ENCODE data around the gene MT1G. TPM values are rescaled to one million over a fixed set of nuclear protein-coding genes. Genes with fewer than 3 reads are reported as not detected.

MT1G gene
- total and polyA plus RNA-seq, 2 experiments from 2014 or later: 184 to 1,014 TPM

DNA sequence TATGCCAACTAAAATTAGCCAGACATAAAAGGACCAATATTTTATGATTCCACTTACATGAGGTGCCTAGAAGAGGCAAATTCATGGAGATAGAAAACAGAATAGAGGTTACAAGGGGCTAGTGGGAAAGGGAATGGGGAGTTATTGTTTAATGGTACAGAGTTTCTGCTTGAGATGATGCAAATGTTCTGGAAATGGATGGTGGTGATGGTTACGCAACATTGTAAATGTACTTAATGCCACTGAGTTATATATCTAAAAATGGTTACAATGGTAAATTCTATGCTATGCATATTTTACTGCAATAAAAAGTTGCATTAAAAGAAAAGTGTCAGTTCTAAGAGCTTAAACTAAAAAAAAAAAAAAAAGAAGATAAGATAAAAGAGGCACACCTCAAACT, 32.3 kb upstream of the MT1G start:
- H3K4me1 Mint-ChIP-seq: peaks cover 11% of the 10 kb centered on the region
- Histone ChIP-seq H3K27me3 (ENCODE audit: insufficient read depth) (no peaks in the 10 kb centered on the region), H3K4me1 (ENCODE audit: insufficient read depth) (peaks cover 7% of the 10 kb centered on the region; the same call in 1 of the 2 replicates), H3F3A (replicated peaks; ENCODE audit: low read depth) (0 out of 2 replicates have a peak, but pooled peaks cover 4% of the 10 kb centered on the region), H4K20me1 (replicated peaks; ENCODE audit: insufficient read depth) (no peaks in the 10 kb centered on the region), H3K79me2 (replicated peaks; ENCODE audit: insufficient read depth) (no peaks in the 10 kb centered on the region), H3K36me3 (ENCODE audit: insufficient read depth) (no peaks in the 10 kb centered on the region), H3K4me2 (no peak overlapping the region), H3K4me3 (no peak overlapping the region), H2AFZ (no peak overlapping the region), H3K9me2 (ENCODE audit: insufficient read depth) (no peaks in the 10 kb centered on the region), H3K27ac (ENCODE audit: low read depth) (no peak overlapping the region)
- TF ChIP-seq CREB1 (CRISPR knock-in tag; IDR thresholded peaks at IDR 0.05; ENCODE audit: low read depth) (no peak), STAT1 (IDR thresholded peaks at IDR 0.05; ENCODE audit: unreplicated experiment) (no peak), EZH2 (IDR thresholded peaks at IDR 0.05; ENCODE audit: low read depth, unreplicated experiment) (no peak), NANOG (IDR thresholded peaks at IDR 0.05; ENCODE audit: borderline replicate concordance) (no peak), JUNB (IDR thresholded peaks at IDR 0.05; ENCODE audit: unreplicated experiment) (no peak), POLR2AphosphoS5 (IDR thresholded peaks at IDR 0.05; ENCODE audit: low read depth) (no peak), ZNF114 (CRISPR knock-in tag; IDR thresholded peaks at IDR 0.05) (no peak), ZNF331 (CRISPR knock-in tag; IDR thresholded peaks at IDR 0.05; ENCODE audit: low read depth) (no peak), EZH2phosphoT487 (IDR thresholded peaks at IDR 0.05; ENCODE audit: unreplicated experiment) (no peak)
- TF ChIP-seq, protein P1, sequence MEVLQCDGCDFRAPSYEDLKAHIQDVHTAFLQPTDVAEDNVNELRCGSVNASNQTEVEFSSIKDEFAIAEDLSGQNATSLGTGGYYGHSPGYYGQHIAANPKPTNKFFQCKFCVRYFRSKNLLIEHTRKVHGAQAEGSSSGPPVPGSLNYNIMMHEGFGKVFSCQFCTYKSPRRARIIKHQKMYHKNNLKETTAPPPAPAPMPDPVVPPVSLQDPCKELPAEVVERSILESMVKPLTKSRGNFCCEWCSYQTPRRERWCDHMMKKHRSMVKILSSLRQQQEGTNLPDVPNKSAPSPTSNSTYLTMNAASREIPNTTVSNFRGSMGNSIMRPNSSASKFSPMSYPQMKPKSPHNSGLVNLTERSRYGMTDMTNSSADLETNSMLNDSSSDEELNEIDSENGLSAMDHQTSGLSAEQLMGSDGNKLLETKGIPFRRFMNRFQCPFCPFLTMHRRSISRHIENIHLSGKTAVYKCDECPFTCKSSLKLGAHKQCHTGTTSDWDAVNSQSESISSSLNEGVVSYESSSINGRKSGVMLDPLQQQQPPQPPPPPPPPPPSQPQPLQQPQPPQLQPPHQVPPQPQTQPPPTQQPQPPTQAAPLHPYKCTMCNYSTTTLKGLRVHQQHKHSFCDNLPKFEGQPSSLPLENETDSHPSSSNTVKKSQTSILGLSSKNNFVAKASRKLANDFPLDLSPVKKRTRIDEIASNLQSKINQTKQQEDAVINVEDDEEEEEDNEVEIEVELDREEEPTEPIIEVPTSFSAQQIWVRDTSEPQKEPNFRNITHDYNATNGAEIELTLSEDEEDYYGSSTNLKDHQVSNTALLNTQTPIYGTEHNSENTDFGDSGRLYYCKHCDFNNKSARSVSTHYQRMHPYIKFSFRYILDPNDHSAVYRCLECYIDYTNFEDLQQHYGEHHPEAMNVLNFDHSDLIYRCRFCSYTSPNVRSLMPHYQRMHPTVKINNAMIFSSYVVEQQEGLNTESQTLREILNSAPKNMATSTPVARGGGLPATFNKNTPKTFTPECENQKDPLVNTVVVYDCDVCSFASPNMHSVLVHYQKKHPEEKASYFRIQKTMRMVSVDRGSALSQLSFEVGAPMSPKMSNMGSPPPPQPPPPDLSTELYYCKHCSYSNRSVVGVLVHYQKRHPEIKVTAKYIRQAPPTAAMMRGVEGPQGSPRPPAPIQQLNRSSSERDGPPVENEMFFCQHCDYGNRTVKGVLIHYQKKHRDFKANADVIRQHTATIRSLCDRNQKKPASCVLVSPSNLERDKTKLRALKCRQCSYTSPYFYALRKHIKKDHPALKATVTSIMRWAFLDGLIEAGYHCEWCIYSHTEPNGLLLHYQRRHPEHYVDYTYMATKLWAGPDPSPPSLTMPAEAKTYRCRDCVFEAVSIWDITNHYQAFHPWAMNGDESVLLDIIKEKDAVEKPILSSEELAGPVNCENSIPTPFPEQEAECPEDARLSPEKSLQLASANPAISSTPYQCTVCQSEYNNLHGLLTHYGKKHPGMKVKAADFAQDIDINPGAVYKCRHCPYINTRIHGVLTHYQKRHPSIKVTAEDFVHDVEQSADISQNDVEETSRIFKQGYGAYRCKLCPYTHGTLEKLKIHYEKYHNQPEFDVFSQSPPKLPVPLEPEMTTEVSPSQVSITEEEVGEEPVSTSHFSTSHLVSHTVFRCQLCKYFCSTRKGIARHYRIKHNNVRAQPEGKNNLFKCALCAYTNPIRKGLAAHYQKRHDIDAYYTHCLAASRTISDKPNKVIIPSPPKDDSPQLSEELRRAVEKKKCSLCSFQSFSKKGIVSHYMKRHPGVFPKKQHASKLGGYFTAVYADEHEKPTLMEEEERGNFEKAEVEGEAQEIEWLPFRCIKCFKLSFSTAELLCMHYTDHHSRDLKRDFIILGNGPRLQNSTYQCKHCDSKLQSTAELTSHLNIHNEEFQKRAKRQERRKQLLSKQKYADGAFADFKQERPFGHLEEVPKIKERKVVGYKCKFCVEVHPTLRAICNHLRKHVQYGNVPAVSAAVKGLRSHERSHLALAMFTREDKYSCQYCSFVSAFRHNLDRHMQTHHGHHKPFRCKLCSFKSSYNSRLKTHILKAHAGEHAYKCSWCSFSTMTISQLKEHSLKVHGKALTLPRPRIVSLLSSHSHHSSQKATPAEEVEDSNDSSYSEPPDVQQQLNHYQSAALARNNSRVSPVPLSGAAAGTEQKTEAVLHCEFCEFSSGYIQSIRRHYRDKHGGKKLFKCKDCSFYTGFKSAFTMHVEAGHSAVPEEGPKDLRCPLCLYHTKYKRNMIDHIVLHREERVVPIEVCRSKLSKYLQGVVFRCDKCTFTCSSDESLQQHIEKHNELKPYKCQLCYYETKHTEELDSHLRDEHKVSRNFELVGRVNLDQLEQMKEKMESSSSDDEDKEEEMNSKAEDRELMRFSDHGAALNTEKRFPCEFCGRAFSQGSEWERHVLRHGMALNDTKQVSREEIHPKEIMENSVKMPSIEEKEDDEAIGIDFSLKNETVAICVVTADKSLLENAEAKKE (CRISPR knock-in tag; IDR thresholded peaks at IDR 0.05): no peak
- TF ChIP-seq, protein P2, sequence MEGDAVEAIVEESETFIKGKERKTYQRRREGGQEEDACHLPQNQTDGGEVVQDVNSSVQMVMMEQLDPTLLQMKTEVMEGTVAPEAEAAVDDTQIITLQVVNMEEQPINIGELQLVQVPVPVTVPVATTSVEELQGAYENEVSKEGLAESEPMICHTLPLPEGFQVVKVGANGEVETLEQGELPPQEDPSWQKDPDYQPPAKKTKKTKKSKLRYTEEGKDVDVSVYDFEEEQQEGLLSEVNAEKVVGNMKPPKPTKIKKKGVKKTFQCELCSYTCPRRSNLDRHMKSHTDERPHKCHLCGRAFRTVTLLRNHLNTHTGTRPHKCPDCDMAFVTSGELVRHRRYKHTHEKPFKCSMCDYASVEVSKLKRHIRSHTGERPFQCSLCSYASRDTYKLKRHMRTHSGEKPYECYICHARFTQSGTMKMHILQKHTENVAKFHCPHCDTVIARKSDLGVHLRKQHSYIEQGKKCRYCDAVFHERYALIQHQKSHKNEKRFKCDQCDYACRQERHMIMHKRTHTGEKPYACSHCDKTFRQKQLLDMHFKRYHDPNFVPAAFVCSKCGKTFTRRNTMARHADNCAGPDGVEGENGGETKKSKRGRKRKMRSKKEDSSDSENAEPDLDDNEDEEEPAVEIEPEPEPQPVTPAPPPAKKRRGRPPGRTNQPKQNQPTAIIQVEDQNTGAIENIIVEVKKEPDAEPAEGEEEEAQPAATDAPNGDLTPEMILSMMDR (conservative IDR thresholded peaks at IDR 0.05; ENCODE audit: low read depth in 2 of 2): no peak
- TF ChIP-seq, protein P3, sequence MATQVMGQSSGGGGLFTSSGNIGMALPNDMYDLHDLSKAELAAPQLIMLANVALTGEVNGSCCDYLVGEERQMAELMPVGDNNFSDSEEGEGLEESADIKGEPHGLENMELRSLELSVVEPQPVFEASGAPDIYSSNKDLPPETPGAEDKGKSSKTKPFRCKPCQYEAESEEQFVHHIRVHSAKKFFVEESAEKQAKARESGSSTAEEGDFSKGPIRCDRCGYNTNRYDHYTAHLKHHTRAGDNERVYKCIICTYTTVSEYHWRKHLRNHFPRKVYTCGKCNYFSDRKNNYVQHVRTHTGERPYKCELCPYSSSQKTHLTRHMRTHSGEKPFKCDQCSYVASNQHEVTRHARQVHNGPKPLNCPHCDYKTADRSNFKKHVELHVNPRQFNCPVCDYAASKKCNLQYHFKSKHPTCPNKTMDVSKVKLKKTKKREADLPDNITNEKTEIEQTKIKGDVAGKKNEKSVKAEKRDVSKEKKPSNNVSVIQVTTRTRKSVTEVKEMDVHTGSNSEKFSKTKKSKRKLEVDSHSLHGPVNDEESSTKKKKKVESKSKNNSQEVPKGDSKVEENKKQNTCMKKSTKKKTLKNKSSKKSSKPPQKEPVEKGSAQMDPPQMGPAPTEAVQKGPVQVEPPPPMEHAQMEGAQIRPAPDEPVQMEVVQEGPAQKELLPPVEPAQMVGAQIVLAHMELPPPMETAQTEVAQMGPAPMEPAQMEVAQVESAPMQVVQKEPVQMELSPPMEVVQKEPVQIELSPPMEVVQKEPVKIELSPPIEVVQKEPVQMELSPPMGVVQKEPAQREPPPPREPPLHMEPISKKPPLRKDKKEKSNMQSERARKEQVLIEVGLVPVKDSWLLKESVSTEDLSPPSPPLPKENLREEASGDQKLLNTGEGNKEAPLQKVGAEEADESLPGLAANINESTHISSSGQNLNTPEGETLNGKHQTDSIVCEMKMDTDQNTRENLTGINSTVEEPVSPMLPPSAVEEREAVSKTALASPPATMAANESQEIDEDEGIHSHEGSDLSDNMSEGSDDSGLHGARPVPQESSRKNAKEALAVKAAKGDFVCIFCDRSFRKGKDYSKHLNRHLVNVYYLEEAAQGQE (IDR thresholded peaks at IDR 0.05; ENCODE audit: unreplicated experiment): no peak
- TF ChIP-seq, protein P4, sequence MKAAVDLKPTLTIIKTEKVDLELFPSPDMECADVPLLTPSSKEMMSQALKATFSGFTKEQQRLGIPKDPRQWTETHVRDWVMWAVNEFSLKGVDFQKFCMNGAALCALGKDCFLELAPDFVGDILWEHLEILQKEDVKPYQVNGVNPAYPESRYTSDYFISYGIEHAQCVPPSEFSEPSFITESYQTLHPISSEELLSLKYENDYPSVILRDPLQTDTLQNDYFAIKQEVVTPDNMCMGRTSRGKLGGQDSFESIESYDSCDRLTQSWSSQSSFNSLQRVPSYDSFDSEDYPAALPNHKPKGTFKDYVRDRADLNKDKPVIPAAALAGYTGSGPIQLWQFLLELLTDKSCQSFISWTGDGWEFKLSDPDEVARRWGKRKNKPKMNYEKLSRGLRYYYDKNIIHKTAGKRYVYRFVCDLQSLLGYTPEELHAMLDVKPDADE (IDR thresholded peaks at IDR 0.05): no peak
- peaks cover 17% of the 10 kb centered on the region for H3K9me3 Mint-ChIP-seq
- H3K27me3 Mint-ChIP-seq (ENCODE audit: insufficient read depth, low read depth, poor library complexity): peaks cover 9% of the 10 kb centered on the region
- ATAC-seq (no peak), DNase-seq (ENCODE audit: low spot score) (no peak)
- 0 out of 3 replicates have a peak, but pooled peaks cover 3% of the 10 kb centered on the region for H3K36me3 Mint-ChIP-seq (ENCODE audit: low read depth)
- no peak overlapping the region; the same call in 1 of the 2 replicates for H3K27ac Mint-ChIP-seq
- H3K4me3 Mint-ChIP-seq: no peak overlapping the region

Measured in GM23338 (cell line).